Stimulated activated CD4-positive, alpha-beta T cell treated with anti-CD3 and anti-CD28 coated beads, Interleukin-1b, Interleukin-23, amount 100 ng/mL, for 24 hours (primary cell): ENCODE data around the gene NADSYN1.

ENCODE experiments used
- DNase-seq, 4 experiments: peaks; one replicate each; pipeline ENCODE4 v3.0.0-alpha.2; 2020; ENCODE audit warnings: low read depth in 4 of 4, low spot score in 1 of 4

The NADSYN1 gene

GRCh38 chr11:71433648-71434450 is 19.2 kb upstream of the NADSYN1 start:
- no peak for DNase-seq

- no peak for DNase-seq
These were observed 18.4 kb upstream of the NADSYN1 start for GRCh38 chr11:71434576-71435130.

GRCh38 chr11:71435278-71435951 is 17.6 kb upstream of the NADSYN1 start:
- no peak for DNase-seq

GRCh38 chr11:71436861-71437260 is 16.1 kb upstream of the NADSYN1 start:
- DNase-seq: no peak

DNA sequence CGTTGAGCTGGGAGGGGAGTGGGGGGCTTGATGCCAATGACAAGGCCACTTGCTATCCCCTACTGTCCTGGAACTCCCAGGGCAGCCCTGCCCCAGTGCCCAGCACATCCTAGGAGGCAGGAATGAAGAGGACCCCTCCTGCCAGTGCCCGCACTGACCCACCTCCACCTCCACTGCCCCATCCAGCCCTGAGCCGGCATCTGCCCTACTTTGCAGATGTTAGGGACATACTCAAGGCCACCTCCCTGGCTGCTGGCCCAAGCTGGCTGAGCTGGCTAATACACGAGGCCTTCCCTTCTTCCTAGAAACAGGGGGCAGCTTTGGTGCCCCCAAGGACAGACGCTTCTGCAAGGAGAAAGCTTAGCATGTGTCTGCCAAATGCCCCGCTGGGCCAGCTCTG is 15.6 kb upstream of the NADSYN1 start:
- no peak for DNase-seq

- no peak for DNase-seq
These were observed 15.1 kb upstream of the NADSYN1 start for GRCh38 chr11:71437879-71438278.

GRCh38 chr11:71438650-71439049 is 14.4 kb upstream of the NADSYN1 start:
- DNase-seq: no peak

GRCh38 chr11:71440021-71440755 is 12.8 kb upstream of the NADSYN1 start:
- DNase-seq: no peak

- DNase-seq: no peak
These were observed 11.8 kb upstream of the NADSYN1 start for GRCh38 chr11:71441251-71441650.

DNA sequence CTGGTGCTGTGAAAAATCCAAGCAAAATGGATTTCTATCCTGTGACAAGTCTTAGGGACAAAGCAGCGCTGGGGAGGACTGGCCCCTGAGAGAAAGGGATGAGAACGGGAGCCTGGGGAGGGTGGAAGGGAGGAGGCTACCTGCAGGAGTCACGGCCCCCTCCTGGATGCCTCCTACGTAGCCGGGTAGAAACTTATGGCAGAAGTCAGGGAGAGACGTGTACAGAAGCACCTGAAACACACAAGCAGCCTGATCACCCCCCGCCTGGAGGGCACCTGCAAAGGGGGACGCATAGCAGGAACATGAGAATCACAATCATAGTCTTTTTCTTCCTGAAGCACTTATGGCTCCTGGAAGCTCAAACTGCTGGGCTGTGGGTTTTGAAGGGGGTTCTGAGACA is 10.9 kb upstream of the NADSYN1 start:
- DNase-seq: no peak

DNA sequence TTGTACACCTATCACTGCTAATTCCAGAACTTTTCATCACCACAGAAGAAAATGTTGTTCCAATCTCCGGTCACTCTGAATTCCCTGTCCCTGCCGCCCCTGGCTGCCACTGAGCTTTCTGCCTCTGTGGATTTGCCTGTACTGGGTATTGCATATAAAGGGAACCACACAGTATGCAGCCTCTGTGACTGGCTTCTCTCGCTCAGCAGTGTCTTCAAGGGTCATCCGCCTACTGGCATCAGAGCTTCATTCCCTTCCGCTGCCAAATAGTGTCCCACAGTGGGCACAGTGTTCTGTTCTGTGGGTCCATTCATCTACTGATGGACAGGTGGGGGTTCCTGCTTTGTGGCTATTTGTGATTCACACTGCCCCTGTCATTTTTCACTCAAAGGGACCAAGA is 10.1 kb upstream of the NADSYN1 start:
- no peak for DNase-seq

DNA sequence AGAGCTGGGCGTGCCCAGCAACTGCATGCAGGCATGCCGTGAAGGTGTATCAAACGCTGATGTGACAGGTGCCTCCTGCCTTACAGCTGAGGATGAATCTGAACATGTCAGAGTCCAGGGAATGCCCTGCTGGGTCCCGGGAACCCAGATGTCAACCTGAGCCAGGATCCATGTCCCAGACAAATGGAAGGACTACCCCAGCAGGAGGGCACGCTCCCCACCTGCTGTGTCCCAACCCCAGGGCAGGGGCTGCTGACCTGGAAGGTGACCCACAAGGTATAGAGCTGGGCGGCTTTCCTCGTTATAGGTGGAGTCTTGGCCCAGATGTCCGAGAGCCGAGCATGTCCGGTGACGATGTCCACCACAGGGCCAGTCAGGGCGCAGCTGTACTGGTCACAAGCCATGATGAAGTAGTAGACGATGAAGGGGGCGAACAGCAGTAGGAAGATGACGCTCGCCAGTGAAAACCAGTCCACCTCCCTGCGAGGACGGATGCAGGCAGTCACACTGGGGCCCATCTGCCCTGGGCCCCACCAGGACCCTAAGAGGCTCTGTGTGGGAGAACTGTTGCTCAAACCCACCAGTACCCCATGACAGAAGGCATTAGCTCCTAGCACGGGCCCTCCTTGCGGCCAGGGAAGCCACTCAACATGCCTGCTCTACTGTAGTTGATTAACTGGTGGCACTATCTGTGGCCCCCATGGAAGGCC is 9.1 kb upstream of the NADSYN1 start:
- no peak for DNase-seq

- DNase-seq: no peak
These were observed 8.2 kb upstream of the NADSYN1 start for GRCh38 chr11:71444811-71445210.

- DNase-seq: no peak
These were observed 6.9 kb upstream of the NADSYN1 start for GRCh38 chr11:71446150-71446549.

DNA sequence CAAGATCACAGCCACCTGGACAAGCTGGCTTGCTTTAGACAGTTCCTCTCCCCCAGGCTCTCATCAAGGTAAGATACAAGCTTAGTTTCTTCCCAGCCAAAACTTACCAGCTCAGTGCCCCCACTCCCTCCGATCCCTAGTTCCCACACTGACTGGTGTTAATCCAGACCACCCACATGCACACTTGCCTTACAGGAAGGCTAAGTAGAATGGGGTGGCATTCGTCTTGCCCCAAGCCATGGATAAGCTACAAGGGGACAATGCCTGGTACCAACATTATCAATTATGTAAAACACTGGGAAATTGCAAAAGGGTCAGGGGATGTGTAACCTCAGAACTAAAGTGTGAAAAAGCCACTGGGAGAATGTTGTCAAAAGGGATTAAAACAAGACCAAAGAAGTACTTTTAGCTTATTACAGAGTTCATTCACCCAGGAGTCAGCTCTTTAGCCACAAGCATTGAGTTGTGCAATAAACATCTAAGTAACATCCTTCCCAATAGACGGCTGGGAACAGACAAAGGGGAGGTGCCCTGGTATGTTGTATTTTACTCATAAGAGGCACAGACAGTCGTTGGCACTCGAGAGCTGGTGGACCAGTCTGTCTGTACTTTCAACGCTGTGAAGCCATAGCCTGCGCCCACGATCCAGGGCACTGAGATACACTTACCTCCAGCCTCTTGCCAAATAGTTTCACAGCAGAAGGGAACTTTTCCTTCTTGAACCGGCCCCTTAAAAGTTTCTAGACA is 5.9 kb upstream of the NADSYN1 start:
- DNase-seq: no peak

DNA sequence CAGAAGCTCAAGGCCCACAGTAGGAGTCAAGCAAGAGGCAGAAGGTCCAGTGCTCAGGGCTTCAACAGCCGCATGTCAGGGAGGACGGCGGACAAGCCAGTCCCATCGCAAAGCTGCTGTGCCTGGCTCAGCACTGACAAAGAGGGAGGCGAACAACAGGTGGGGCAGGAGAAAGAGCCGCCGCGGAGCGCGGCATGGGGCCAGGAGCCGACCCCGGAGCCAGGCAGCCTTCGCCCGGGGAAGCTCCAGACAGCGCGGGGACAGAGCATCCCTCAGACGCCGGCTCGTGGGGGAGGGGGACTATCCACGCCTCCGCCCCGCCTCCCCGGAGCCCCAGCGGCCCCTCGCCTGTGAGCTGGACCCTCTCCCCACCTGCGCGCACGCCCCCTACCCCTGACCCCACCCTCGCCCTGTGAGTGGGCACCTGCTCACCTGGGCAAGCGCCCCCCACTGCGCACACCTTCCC is 5.2 kb upstream of the NADSYN1 start:
- DNase-seq: no peak

DNA sequence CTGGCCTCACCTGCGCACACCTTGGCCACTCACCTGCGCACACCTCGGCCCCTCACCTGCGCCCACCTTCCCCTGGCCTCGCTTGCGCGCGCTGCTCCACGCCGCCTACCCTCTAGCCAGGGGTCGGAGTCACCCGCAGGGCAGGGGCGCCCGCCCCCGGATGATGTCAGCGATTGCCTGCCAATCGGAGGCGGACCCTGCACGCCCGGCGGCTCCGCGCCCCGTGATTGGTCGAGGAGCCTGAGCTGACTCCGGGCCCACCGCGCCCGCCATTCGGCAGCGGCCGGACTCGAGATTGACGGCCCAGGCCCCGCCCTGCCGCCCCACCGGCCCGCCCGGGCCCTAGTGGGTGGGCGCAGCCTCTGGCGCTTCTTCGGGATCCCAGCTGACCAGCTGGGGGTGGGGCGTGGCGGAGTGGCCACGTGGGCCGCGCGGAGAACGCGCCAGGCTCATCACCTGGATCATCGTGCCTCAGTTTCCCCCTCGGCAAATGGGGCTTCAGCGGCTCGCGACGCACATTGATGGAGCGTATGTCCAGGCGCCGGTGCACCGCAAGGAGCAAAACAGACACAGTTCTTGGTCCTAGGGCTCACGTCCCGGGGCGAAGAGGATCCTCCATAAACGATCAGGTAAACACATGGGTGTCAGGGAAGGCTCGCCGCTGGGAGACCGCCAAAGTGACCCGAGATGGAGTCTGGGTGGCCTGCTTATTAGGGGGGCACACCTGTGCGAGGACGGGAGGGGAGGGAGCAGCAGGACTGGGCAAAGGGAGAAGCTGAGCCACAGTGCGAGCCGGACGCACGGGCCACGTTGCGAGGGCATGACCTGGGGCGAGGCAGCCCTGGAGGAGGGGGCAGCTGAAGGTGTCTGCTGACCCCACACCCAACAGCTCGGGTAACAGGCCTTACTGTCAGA is 4.5 kb upstream of the NADSYN1 start, which contains the start of gene DHCR7:
Gene DHCR7, minus strand, starts transcription at position 137 of the 915 bp plus-strand sequence. CDS start 3,441 bp downstream, outside the sequence.
- DNase-seq: peak; percentile 80 to 95 (median 90)

GRCh38 chr11:71449596-71449995 is 3.4 kb upstream of the NADSYN1 start:
- no peak for DNase-seq

- DNase-seq: no peak
These were observed 2.5 kb upstream of the NADSYN1 start for GRCh38 chr11:71450507-71450906.
